HEK293 (cell line): Measurements from ENCODE around the gene DSC2.

Experiments
- CTCF ChIP-seq: fragments of 450-650 bp; formaldehyde crosslinking; IDR thresholded peaks from 2 replicates; pipeline ENCODE4 v1.5.1; 2016; ENCODE audit warnings: missing biosample characterization, missing genetic modification characterization
- GLIS2 ChIP-seq: fragments of 450-650 bp; formaldehyde crosslinking; IDR thresholded peaks from 2 replicates; pipeline ENCODE4 v1.5.1; 2016; ENCODE audit warnings: missing biosample characterization, missing genetic modification characterization
- ZNF175 ChIP-seq: fragments of 450-650 bp; formaldehyde crosslinking; IDR thresholded peaks from 2 replicates; pipeline ENCODE4 v1.5.1; 2016; ENCODE audit warnings: missing biosample characterization, missing genetic modification characterization

- TF ChIP-seq ZNF175 (no peak), CTCF (tag by site-specific recombination) (no peak), GLIS2 (tag by site-specific recombination) (no peak)
Measured at GRCh38 chr18:31143025-31143424, 40.8 kb upstream of the DSC2 start.
